Measurements from ENCODE around the gene MRPL37.

MRPL37 gene

DNA sequence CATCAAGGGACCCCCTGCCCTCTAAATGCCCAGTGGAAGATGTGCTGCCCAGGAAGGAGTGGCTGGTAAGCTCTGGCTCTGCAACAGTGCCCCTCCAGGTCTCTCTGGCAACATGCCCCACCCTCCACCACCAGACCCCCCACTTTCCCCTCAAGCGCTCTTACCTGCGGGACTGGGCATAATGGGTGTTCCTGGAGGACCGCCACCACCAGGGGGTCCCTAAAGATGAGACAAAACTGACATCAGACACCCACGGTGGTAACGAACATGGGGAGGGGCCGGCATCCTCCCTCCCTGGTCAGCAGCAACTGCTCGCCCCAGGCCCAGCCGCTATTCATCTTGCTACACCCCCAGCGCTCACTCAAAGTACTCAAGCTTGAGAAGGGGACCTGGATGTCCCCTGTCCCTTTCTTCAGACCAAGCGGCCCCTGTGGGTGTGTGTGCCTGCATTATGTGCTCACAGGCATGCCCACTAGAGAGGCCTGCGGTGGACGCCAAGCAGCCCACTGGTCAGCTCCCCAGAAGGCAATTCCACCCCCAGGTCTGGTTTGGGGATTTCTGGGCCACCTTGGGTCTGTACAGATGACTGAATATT is 40.9 kb downstream of the MRPL37 start:
- TF ChIP-seq, protein P1, sequence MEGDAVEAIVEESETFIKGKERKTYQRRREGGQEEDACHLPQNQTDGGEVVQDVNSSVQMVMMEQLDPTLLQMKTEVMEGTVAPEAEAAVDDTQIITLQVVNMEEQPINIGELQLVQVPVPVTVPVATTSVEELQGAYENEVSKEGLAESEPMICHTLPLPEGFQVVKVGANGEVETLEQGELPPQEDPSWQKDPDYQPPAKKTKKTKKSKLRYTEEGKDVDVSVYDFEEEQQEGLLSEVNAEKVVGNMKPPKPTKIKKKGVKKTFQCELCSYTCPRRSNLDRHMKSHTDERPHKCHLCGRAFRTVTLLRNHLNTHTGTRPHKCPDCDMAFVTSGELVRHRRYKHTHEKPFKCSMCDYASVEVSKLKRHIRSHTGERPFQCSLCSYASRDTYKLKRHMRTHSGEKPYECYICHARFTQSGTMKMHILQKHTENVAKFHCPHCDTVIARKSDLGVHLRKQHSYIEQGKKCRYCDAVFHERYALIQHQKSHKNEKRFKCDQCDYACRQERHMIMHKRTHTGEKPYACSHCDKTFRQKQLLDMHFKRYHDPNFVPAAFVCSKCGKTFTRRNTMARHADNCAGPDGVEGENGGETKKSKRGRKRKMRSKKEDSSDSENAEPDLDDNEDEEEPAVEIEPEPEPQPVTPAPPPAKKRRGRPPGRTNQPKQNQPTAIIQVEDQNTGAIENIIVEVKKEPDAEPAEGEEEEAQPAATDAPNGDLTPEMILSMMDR (IDR thresholded peaks at IDR 0.05; ENCODE audit: low read depth, low read length) = no peak

DNA sequence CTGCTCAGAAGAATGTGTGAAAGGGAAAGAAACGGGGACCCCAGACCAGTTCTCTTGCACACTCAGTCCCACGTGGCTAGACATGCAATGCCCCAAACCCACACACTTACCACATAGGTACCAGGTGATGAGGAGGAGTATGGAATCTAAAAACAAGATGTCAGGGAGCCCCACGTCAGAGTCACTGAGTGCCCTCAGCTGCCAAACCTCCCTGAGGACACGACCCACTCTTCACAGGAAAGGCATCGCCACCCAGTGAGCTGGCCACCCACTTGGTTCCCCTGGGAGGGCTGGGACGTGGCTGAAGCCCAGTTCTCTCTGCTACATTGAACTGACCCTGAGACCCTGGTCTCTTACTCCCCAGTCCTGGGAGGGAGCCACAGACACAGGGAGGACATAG is 41.4 kb downstream of the MRPL37 start:
- H3K4me3 ChIP-seq (ENCODE audit: low read depth, low read length) = no peak overlapping the region
- TF ChIP-seq, protein P1 (IDR thresholded peaks at IDR 0.05; ENCODE audit: low read depth, low read length) = no peak

More for the DNA sequence above, 40.9 kb downstream of the MRPL37 start:
- no peak overlapping the region for H3K4me3 ChIP-seq (ENCODE audit: low read depth, low read length)

DNA sequence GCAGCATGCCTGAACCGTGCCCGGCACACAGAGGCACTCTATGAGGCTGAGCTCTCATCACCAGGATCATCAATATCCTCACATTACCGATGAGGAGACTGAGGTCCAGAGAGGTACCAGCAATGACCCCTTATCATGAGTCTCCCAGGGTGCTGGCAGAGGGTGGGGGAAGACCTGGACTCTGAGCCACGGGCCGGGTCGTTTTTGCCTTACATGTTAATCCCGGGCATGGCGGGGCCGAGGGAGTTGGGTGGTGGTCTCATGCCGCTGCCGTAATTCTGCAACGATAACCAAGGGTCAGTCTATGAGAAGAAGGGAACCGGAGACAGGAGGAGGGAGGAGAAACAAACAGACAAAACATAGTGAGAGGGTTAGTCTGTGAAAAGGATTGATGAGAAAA is 43.1 kb downstream of the MRPL37 start:
- no peak overlapping the region for H3K4me3 ChIP-seq (ENCODE audit: low read depth, low read length)
- TF ChIP-seq, protein P1 (IDR thresholded peaks at IDR 0.05; ENCODE audit: low read depth, low read length) = no peak

DNA sequence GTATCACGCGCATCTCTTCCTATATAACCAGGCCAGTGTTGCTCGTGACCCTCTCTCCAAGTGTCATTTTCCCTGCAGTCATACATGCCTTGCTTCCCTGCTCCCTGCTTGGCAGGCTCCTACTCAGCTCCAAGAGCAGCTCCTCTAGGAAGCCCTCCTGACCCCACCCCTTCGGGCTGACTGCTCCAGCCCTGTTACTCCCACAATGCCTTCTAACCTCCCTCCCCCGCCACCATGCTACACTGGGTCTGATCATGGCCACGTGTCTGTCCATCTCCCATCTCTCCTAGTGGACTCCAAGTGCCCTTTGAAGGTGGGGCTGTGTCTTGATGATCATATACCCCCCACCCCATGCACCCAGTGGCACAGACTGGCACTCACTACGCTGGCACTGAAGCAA is 44.7 kb downstream of the MRPL37 start:
- TF ChIP-seq, protein P1 (IDR thresholded peaks at IDR 0.05; ENCODE audit: low read depth, low read length) = no peak
- H3K4me3 ChIP-seq (ENCODE audit: low read depth, low read length) = no peak overlapping the region

DNA sequence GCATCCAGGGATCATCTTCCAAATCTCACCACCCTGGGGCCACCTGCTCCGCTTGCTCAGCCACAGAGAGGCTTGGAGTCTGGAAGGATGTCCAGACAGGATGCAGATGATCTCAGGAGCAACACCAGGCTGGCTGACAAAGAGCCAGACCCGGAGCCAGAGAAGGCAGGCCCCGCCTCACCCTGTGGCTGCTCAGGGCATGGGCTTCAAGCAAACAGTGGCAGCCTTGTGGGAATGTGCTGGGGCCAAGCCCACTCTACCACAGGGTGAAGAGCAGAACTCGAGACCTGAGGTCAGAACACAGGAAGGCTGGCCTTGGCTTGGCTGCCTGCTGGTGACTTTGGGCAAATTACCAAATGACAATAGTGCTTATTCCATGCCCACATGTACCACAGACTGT is 45.5 kb downstream of the MRPL37 start:
- TF ChIP-seq, protein P1 (IDR thresholded peaks at IDR 0.05; ENCODE audit: low read depth, low read length) = no peak
- no peak overlapping the region for H3K4me3 ChIP-seq (ENCODE audit: low read depth, low read length)

DNA sequence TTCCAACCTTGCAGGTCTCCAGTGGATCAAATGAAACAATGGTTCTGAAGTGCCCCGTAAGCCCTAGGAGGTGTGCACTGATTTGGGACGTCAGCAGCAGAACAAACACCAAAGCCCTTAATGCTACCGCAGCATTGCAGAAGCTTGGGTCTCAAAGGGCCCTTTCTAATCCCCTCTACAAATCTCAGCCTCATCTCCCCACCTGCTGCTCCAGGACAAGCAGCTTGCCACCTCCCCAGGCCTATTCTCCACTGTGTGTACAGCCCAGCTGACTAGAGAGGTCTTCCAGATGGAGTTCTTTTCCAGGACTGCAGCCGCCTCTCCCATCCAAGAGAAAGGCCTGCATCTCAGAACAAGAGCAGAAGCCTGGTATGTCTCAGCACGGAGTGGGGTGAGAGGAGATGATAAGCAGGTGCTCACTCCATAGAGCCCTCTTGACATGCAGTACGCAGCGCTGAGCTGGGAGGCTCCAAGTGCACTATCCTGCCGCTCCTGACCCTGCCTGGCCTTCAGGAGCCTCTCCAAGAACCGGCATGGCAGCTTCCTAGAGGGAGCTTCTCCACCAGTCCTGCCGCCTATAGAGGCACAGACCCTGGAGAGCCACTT is 46.3 kb downstream of the MRPL37 start:
- TF ChIP-seq, protein P1 (IDR thresholded peaks at IDR 0.05; ENCODE audit: low read depth, low read length) = no peak
- no peak overlapping the region for H3K4me3 ChIP-seq (ENCODE audit: low read depth, low read length)

DNA sequence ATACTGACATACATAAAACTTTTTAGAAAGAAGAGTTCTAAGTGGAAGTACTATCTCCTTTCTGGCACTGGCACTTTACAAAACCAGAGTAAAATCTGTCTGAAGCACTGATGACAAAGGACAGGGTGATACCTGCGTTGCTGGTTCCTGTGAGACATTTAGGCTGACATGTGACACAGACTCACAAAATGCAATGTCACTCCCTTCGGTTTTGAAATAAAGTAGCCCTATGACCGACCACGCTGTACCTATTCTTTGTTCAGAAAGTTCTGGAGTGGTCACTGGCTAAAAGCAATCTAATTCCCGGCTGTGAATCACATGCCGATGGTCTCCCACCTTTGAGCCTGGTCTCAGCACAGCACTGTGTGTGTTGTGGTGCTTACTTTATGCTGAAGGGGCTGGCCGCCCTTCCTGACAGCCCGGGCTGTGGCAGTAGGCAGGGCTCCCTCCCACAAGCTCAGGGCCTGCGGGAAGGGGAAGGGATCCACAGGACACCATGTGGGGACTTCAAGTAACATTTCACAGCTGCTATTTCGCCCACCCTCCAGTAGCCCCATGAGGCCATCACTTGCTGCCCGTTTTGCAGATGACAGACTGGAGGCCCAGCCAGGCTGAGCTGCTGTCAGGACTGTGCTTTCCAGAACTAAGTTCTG is 48.0 kb downstream of the MRPL37 start:
- TF ChIP-seq, protein P1 (IDR thresholded peaks at IDR 0.05; ENCODE audit: low read depth, low read length) = no peak
- no peak overlapping the region for H3K4me3 ChIP-seq (ENCODE audit: low read depth, low read length)

All from WI38 (cell line).